NCI-H460 (cell line): ENCODE results near the gene APOBEC2. TPM values are rescaled to one million over a fixed set of nuclear protein-coding genes. Genes with fewer than 3 reads are reported as not detected.

Experiments used
- DNase-seq: peaks from one replicate; pipeline ENCODE4 v3.0.0-alpha.2; 2016; ENCODE audit warnings: low read depth; ENCODE audit errors: extremely low read depth
- total RNA-seq: library from RNA; depleted of rRNA; stranded (reverse); fragments of >200 nt; shearing (Covaris generic); gene quantifications from 2 replicates; pipeline ENCODE4 v1.2.3, GENCODE V29; 2014

Gene APOBEC2
- total RNA-seq, 1 experiment from 2014 or later, result not detected

GRCh38 chr6:41037107-41037900 lies 15.7 kb upstream of the APOBEC2 start:
- DNase-seq, result no peak

- no peak for DNase-seq
Observed at GRCh38 chr6:41038205-41038604, 14.8 kb upstream of the APOBEC2 start.

DNA sequence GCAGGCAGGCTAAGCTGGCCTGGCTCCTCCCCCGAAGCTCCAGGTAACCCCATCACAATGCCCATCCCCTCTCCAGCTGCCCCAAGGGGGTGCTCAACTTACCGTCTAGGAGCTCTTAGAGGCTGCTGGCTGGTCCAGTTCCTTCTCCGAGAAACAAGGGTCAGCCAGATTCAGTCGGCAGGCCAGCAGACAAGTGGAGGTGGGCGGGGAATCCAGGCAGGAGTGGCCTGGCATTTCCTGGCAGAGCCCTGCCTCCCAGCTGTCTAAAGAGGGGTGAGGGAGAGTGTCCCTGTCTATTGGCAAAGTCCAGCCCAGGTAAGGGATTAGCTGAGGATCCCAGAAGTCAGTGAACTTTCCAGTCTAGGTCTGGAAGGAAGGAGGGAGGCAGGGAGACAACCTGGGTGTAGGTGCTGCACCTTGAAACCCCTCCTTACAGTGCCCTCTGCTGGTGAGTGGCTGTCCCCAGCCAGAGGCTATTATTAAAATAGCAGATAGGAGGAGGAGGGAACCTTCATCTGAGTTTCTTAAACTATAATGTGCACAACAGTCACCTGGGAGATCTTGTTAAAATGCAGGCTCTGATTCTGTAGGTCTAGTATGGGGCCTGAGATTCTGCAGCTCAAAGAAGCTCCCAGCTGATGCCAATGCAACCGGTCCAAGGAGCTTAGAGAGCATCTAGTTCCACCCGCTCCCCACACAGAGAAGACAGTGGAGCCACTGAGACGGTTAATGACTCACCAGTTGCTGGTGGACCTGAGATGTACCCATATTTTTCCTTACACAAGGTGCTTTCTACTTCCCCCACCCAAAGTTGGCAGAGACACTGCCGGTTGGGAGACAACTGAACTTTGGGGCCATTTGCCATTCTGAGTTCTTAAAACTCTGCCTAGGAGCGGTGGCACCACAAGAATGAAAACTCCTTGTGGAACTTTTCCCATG lies 13.7 kb upstream of the APOBEC2 start, which contains the start of gene UNC5CL:
Gene UNC5CL, minus strand, starts transcription at position 162 of the 939 bp plus-strand sequence. CDS start 4,147 bp downstream, outside the sequence.
- peak; percentile 24 for DNase-seq

GRCh38 chr6:41040101-41040939 lies 12.7 kb upstream of the APOBEC2 start:
- no peak for DNase-seq

GRCh38 chr6:41040940-41041536 lies 12.0 kb upstream of the APOBEC2 start:
- no peak for DNase-seq

GRCh38 chr6:41042226-41043055 lies 10.6 kb upstream of the APOBEC2 start, which contains the start of gene TSPO2:
Gene TSPO2, plus strand, starts transcription at chr6:41042467. Its CDS starts 519 bp downstream, at chr6:41042986.
- DNase-seq, result no peak

DNA sequence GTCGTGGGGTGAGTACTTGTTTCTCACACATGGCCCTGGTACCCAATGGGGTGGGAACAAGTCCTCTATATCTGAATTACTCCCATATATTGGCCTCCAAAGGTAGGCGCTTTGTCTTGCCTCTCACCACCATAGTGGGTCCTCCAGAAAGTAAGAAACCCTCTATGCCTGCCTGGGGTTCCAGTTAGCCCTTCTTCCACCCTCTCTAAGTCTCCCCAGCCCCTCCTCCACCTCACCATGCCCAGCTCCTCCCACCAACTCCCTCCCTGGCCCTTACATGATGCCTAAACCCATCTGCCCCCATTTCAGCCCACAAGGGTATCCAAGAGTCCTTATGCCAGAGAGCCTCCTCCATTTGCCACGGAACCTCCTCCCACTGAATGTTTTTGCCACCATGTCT lies 9.9 kb upstream of the APOBEC2 start:
- no peak for DNase-seq

GRCh38 chr6:41045664-41046063 lies 7.3 kb upstream of the APOBEC2 start:
- DNase-seq, result no peak

- DNase-seq, result no peak
Observed at GRCh38 chr6:41046084-41046483, 6.9 kb upstream of the APOBEC2 start.

DNA sequence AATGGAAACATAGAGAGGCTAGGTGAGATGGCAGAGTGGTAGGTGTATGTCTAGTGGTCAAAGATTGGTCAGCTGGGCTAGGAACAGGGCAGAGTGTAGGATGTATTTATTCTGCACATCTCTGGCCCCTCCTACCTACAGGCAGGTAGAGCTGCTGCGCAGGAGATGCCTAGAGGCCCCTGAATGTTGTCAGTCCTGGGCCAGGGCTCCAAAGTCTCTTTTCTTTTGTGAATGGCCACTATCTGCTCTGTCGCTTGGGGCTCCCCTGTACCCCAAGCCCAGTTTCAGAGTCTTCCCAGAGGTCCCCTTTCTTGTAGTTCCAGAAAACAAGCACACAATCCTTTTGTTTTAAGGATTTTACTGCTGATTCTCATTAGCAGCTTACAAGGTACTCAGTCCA lies 5.7 kb upstream of the APOBEC2 start:
- DNase-seq, result no peak

GRCh38 chr6:41047745-41048732 lies 5.0 kb upstream of the APOBEC2 start:
- DNase-seq, result no peak

GRCh38 chr6:41049521-41049920 lies 3.5 kb upstream of the APOBEC2 start:
- DNase-seq, result no peak

DNA sequence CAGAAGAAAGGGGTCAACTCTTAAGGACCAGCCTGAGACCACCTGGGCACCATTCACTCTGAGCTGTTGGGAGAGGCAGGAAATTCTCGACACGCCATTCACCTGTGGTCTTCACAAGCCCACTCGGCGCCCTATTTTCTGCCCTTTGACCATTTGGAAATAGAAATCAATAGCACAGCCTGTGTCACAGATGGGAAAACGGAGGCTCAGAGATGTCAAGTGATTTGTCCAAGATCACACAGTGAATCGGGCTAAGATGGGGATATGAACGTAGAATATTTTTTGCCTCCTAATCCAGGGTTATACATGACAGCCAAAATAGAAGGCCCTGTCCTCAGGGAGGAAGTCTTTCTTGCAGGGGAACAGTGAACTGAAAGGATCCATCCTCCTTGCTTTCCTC lies 3.0 kb upstream of the APOBEC2 start:
- DNase-seq, result no peak

DNA sequence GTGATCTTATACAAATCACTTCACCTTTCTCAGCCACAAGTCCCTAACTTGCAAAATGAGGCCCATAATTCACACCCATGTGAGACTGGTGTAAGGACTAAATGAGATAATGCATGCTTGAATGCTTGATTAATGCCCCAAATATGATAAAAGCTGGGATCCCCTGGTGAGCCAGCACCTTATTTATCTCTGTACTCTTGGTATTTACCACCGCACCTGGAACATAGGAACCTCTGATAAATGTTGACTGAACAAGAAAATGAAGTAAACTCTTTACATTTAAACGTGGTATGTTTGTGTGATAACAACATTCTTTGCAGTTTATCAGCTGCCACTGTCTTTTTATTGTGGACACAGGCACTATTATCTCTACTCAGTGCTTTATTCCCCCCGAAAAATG lies 2.5 kb upstream of the APOBEC2 start:
- DNase-seq, result no peak

- DNase-seq, result no peak
Observed at GRCh38 chr6:41051873-41052272, 1.1 kb upstream of the APOBEC2 start.

DNA sequence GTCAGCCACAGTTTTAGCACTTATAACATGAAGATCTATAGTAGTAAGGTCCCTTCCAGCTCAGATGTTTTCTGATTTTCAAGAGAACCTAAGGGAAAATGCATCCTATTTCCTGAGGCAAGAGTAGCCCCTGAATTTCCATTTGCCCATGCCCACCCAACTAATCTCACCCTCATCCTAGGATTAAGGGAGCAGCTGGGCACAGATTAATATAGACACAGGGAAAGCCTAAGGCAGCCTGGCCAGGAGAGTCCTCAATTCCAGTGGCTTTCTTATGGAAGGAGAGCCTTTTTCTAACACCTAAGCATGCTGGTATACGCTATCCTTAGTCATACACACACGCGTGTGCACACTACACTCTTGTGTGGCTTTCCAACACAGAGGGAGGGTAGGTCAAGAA lies 1.5 kb downstream of the APOBEC2 start:
- DNase-seq, result no peak

DNA sequence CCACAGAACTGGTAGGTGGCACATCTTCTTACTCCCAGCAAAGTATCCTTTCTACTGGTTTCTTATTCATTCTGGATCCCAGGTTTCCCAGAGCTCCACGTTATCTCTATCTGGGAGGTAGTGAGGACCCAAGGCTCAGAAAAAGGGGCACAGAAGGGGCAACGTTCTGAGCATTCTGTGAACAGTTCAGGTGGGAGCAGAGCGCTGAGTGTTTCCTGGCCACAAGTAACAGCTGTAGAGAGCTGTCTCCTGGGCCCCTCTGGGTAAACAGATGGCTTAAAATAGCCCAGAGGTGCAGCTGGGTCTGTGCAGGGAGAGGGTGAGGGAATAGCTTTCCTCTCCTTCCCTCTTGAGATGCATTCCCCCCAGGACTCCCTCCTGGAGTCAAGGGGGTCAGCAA lies 2.1 kb downstream of the APOBEC2 start:
- no peak for DNase-seq
